OCI-LY1 (cell line): Measurements from ENCODE around the gene ADK.
"Not testable (repeated sequence)": the region's sequence is repeated elsewhere in the genome, so short reads cannot be mapped to it uniquely, and the experiment has no call there.

ENCODE experiments used
- H2AFZ ChIP-seq: fragments of 200-600 bp; sonication (generic), shearing (Covaris generic); 2 replicates; pipeline ENCODE4 v1.6.0; 2014; ENCODE audit warnings: antibody characterized with exemption, mild to moderate bottlenecking, low read length
- H3F3A ChIP-seq: fragments of 200-600 bp; sonication (generic), shearing (Covaris generic); 2 replicates; pipeline ENCODE4 v1.6.0; 2014; ENCODE audit warnings: mild to moderate bottlenecking, antibody characterized with exemption, low read length, moderate library complexity; ENCODE audit not compliant: insufficient read depth
- H3K27ac ChIP-seq: fragments of 200-600 bp; sonication (generic); 2 replicates; pipeline ENCODE4 v1.5.1; 2014; ENCODE audit warnings: low read length, mixed run types, mild to moderate bottlenecking, low read depth; ENCODE audit not compliant: poor library complexity, severe bottlenecking
- H3K27me3 ChIP-seq: fragments of 200-600 bp; sonication (generic); 2 replicates; pipeline ENCODE4 v1.6.0; 2014; ENCODE audit warnings: antibody characterized with exemption, mild to moderate bottlenecking, low read length, moderate library complexity; ENCODE audit not compliant: insufficient read depth
- H3K36me3 ChIP-seq: fragments of 200-600 bp; sonication (generic); 2 replicates; pipeline ENCODE4 v1.6.1; 2014; ENCODE audit warnings: mild to moderate bottlenecking, antibody characterized with exemption, low read length, moderate library complexity, mixed read lengths; ENCODE audit not compliant: insufficient read depth
- H3K4me1 ChIP-seq: fragments of 200-600 bp; sonication (generic); 2 replicates; pipeline ENCODE4 v1.5.1; 2014; ENCODE audit warnings: mild to moderate bottlenecking, low read length, moderate library complexity; ENCODE audit not compliant: insufficient read depth, severe bottlenecking
- H3K4me2 ChIP-seq: fragments of 200-600 bp; sonication (generic), shearing (Covaris generic); 2 replicates; pipeline ENCODE4 v1.6.1; 2014; ENCODE audit warnings: low read length
- H3K4me3 ChIP-seq: fragments of 200-600 bp; sonication (generic); 2 replicates; pipeline ENCODE4 v1.5.1; 2014; ENCODE audit warnings: low read length, low read depth, mild to moderate bottlenecking, mixed read lengths; ENCODE audit not compliant: poor library complexity, severe bottlenecking
- H3K79me2 ChIP-seq: fragments of 200-600 bp; shearing (Covaris generic); 2 replicates; pipeline ENCODE4 v1.6.1; 2016; ENCODE audit warnings: mixed run types, low read length, mixed read lengths; ENCODE audit not compliant: insufficient read depth
- H3K9ac ChIP-seq: fragments of 200-600 bp; sonication (generic), shearing (Covaris generic); 2 replicates; pipeline ENCODE4 v1.6.1; 2014; ENCODE audit warnings: mild to moderate bottlenecking, low read length, mixed read lengths
- H3K9me2 ChIP-seq: fragments of 200-600 bp; sonication (generic), shearing (Covaris generic); 2 replicates; pipeline ENCODE4 v1.6.1; 2014; ENCODE audit warnings: low read depth, mild to moderate bottlenecking, low read length, mixed read lengths
- H3K9me3 ChIP-seq: fragments of 200-600 bp; shearing (Covaris generic); 2 replicates; pipeline ENCODE4 v1.6.1; 2014; ENCODE audit warnings: low read length, mixed read lengths
- H4K20me1 ChIP-seq: fragments of 200-600 bp; sonication (generic), shearing (Covaris generic); 2 replicates; pipeline ENCODE4 v1.6.0; 2016; ENCODE audit warnings: mild to moderate bottlenecking, low read length; ENCODE audit not compliant: insufficient read depth
- CTCF ChIP-seq: fragments of 200-600 bp; sonication (generic), shearing (Covaris generic); IDR thresholded peaks from 2 replicates; pipeline ENCODE4 v1.5.1; 2017; ENCODE audit warnings: mild to moderate bottlenecking, antibody characterized with exemption, low read length, moderate library complexity, mixed read lengths
- EZH2 ChIP-seq: fragments of 200-600 bp; sonication (generic), shearing (Covaris generic); IDR thresholded peaks from 2 replicates; pipeline ENCODE4 v1.8.0; 2017; ENCODE audit warnings: borderline replicate concordance, mixed run types, mild to moderate bottlenecking, antibody characterized with exemption, low read length, moderate library complexity, mixed read lengths

The ADK gene

DNA sequence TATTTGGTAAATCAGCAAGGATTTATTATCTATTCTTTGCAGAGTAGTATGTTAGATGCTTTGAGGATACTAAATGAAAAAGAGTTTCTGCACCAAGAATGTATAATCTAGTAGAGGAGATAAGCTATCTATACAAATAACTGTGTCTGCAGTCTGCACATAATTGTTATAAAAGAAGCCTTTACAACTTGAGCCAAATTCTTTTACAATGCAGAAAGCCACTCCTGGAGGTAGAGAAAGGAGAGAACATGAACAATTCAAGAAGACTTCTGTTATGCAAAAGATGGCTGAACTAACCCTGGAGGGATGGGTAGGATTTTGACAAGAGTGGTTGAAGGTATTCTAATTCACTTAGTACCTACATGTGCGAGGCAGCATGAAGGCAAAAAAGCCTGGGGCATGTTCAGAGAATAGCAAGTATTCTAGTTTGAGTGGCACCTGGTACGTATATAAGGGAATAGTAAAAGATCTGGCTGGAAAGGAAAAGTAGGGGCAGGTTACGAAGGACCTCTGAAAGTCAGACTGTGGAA is 424.2 kb downstream of the ADK start:
- Histone ChIP-seq H3K27ac (no peak overlapping the region), H3F3A (no peaks in the 10 kb centered on the region), H4K20me1 (no peaks in the 10 kb centered on the region), H3K4me2 (no peak overlapping the region), H3K4me1 (no peaks in the 10 kb centered on the region), H3K9ac (no peak overlapping the region), H2AFZ (no peak overlapping the region), H3K9me3 (no peaks in the 10 kb centered on the region), H3K36me3 (no peaks in the 10 kb centered on the region), H3K4me3 (no peak overlapping the region), H3K9me2 (no peaks in the 10 kb centered on the region), H3K27me3 (no peaks in the 10 kb centered on the region), H3K79me2 (no peaks in the 10 kb centered on the region)
- no peak for TF ChIP-seq CTCF
- no peak for TF ChIP-seq EZH2

DNA sequence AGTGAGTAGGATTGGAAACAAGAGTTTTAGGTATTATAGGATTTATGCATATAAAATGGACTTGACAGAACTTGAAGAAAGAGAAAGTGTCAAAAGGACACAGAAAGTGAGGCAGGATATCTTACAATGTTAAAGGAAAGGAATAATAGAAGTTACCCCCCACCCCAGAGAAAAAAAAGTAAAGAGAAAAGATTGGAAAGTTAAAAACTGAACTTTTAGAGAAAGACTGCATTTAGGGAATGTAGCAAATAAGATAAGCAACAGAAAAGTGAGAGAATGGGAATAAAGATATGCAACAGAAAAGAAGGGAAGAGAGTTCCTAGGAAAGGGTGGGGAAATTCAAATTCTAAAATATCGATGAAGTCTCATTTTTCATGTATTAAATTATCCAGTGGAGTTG is 424.9 kb downstream of the ADK start:
- no peaks in the 10 kb centered on the region for H3K36me3 ChIP-seq
- TF ChIP-seq CTCF (no peak), EZH2 (no peak)
- no peaks in the 10 kb centered on the region for H4K20me1 ChIP-seq

DNA sequence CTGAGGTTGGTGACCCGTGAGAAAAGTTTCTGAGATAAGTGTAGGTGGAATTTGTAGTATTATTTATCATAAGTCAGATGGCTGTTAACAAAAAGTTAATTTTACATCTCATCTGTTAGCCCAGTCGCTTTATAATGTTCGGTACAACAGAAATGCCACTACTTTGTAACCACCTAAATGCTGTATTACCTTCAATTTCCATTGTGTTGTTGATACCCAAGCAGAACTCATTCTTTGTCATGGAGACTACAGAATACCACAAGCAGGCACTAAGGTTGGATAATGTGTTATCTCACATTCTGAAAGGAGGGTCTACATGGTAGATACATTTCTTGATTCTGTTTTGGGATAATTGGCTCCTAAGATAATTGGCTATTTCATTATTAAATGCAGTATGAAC is 425.6 kb downstream of the ADK start:
- no peaks in the 10 kb centered on the region for H3K36me3 ChIP-seq
- no peak overlapping the region for H2AFZ ChIP-seq
- no peaks in the 10 kb centered on the region for H3K79me2 ChIP-seq
- H3K4me1 ChIP-seq: no peaks in the 10 kb centered on the region
- H3F3A ChIP-seq: no peaks in the 10 kb centered on the region
- H3K4me2 ChIP-seq: no peak overlapping the region
- TF ChIP-seq EZH2: no peak
- no peaks in the 10 kb centered on the region for H4K20me1 ChIP-seq
- no peak overlapping the region for H3K4me3 ChIP-seq
- no peaks in the 10 kb centered on the region for H3K27me3 ChIP-seq
- H3K27ac ChIP-seq: no peak overlapping the region
- no peak overlapping the region for H3K9ac ChIP-seq
- no peaks in the 10 kb centered on the region for H3K9me3 ChIP-seq
- H3K9me2 ChIP-seq: no peaks in the 10 kb centered on the region

More for the DNA sequence above, 424.9 kb downstream of the ADK start:
- Histone ChIP-seq H2AFZ (no peak overlapping the region), H3K9me3 (no peaks in the 10 kb centered on the region), H3K27ac (no peak overlapping the region), H3K9ac (no peak overlapping the region), H3K4me1 (no peaks in the 10 kb centered on the region), H3K79me2 (no peaks in the 10 kb centered on the region), H3K9me2 (no peaks in the 10 kb centered on the region), H3K4me3 (no peak overlapping the region), H3K27me3 (no peaks in the 10 kb centered on the region), H3K4me2 (no peak overlapping the region), H3F3A (no peaks in the 10 kb centered on the region)

GRCh38 chr10:74580438-74580837 is 429.4 kb downstream of the ADK start:
- not testable (repeated sequence) for H3F3A ChIP-seq, H3K36me3 ChIP-seq, H3K27me3 ChIP-seq, H3K9me2 ChIP-seq, H3K9me3 ChIP-seq, H2AFZ ChIP-seq, H4K20me1 ChIP-seq, H3K9ac ChIP-seq, H3K27ac ChIP-seq, H3K4me2 ChIP-seq, H3K4me3 ChIP-seq, H3K79me2 ChIP-seq
- H3K4me1 ChIP-seq: peaks cover 10% of the 10 kb centered on the region
